Endothelial cell of umbilical vein (primary cell): ENCODE measurements around the gene LRRC4B.

Source experiments
- CTCF ChIP-seq, 2 donors: IDR thresholded peaks; 1 replicate in 1 of 2; 2 replicates in 1 of 2; pipeline ENCODE4 v1.5.1; 2011; ENCODE audit warnings: low read length in 2 of 2, mild to moderate bottlenecking in 2 of 2, moderate library complexity in 2 of 2, control low read depth in 1 of 2, inconsistent platforms in 1 of 2, low read depth in 1 of 2; ENCODE audit not compliant: insufficient read depth in 1 of 2; ENCODE audit errors: extremely low read depth in 1 of 2
- EZH2 ChIP-seq: IDR thresholded peaks from 2 replicates; pipeline ENCODE4 v1.6.1; 2012; ENCODE audit warnings: borderline replicate concordance, low read depth, mild to moderate bottlenecking, moderate library complexity, low read length, inconsistent platforms; ENCODE audit not compliant: severe bottlenecking
- MAX ChIP-seq: IDR thresholded peaks from 2 replicates; pipeline ENCODE4 v1.6.1; 2011; ENCODE audit not compliant: insufficient read depth, insufficient read length
- POLR2A ChIP-seq: IDR thresholded peaks from 2 replicates; pipeline ENCODE4 v1.6.1; 2012; ENCODE audit warnings: low read depth, mild to moderate bottlenecking, control low read depth, low read length

- TF ChIP-seq POLR2A = no peak
- no peak for TF ChIP-seq MAX
- no peak for TF ChIP-seq CTCF (IDR thresholded peaks at IDR 0.05; ENCODE audit: extremely low read depth in 1 of 2, insufficient read depth in 1 of 2, low read depth in 1 of 2, low read length in 2 of 2)
- no peak for TF ChIP-seq EZH2
Measured at GRCh38 chr19:50599427-50599826, 31.2 kb upstream of the LRRC4B start.
